HCT116 (cell line): ENCODE results near the gene WDR27. TPM values are rescaled to one million over a fixed set of nuclear protein-coding genes. Genes with fewer than 3 reads are reported as not detected.

Experiments used
- ATAC-seq: fragments of 200-7000 bp; cut with Tn5 transposase; 2 replicates; pipeline ENCODE4 v1.9.1; 2020; ENCODE audit warnings: mild to moderate bottlenecking, moderate library complexity
- BruUV-seq: library from RNA; stranded (reverse); fragments of 400-500 nt; replicated peaks from 2 replicates; lab custom pipeline; 2021; lab: Mats Ljungman, UMichigan
- CTCF ChIA-PET: fragments of 300-600 bp; sonication (Branson Sonifier 250); formaldehyde crosslinking; loops from one replicate; lab custom pipeline; 2021; ENCODE audit warnings: antibody characterized with exemption; lab: Charles Lee
- POLR2A ChIA-PET: fragments of 300-600, 350-600 bp; sonication (Branson Sonifier 250); formaldehyde crosslinking; loops from one replicate; lab custom pipeline; 2021; ENCODE audit warnings: antibody characterized with exemption; lab: Charles Lee
- RAD21 ChIA-PET, 2 experiments: fragments of 300-600 bp; sonication (Branson Sonifier 250); formaldehyde crosslinking; loops; one replicate each; lab custom pipeline; 2023; ENCODE audit warnings: low total read pairs in 2 of 2; ENCODE audit not compliant: uncharacterized antibody in 2 of 2, unreplicated experiment in 2 of 2, low non-redundant PET in 1 of 2; lab: Charles Lee
- DNase-seq: peaks from one replicate; pipeline ENCODE4 v3.0.0-alpha.2; 2010; ENCODE audit warnings: low read depth, low spot score
- H2AFZ ChIP-seq: fragments of 200-600 bp; shearing (Covaris generic), sonication (generic); 2 replicates; pipeline ENCODE4 v1.6.1; 2017; ENCODE audit warnings: low read depth, mixed run types, mixed read lengths, antibody characterized with exemption, low read length; ENCODE audit not compliant: poor library complexity, severe bottlenecking
- H3K27ac ChIP-seq: 2 replicates; pipeline ENCODE4 v1.5.1; 2012; ENCODE audit warnings: low read depth, low read length
- H3K27me3 ChIP-seq: fragments of 200-600 bp; sonication (generic); 2 replicates; pipeline ENCODE4 v1.6.1; 2016; ENCODE audit warnings: mixed run types, low read length, mixed read lengths; ENCODE audit not compliant: insufficient read depth
- H3K36me3 ChIP-seq, 2 experiments: fragments of 200-500 bp in 1 of 2; fragments of 200-600 bp in 1 of 2; sonication (Bioruptor generic) in 1 of 2; sonication (generic) in 1 of 2; 2 replicates each; pipeline versions ENCODE4 v1.5.1 to v1.6.1; 2014 to 2016; ENCODE audit warnings: low read length in 2 of 2, inconsistent platforms in 1 of 2, mixed read lengths in 1 of 2, mixed run types in 1 of 2; ENCODE audit not compliant: insufficient read depth in 2 of 2, control insufficient read depth in 1 of 2
- H3K4me1 ChIP-seq, 2 experiments: fragments of 200-600 bp in 1 of 2; sonication (generic) in 1 of 2; 2 replicates each; pipeline versions ENCODE4 v1.5.1 to v1.6.1; 2012 to 2017; ENCODE audit warnings: low read length in 2 of 2, inconsistent platforms in 1 of 2, mild to moderate bottlenecking in 1 of 2, mixed read lengths in 1 of 2, mixed run types in 1 of 2, moderate library complexity in 1 of 2; ENCODE audit not compliant: insufficient read depth in 2 of 2, control insufficient read depth in 1 of 2
- H3K4me2 ChIP-seq: fragments of 200-600 bp; sonication (generic); 2 replicates; pipeline ENCODE4 v1.6.1; 2017; ENCODE audit warnings: mixed run types, low read length, mixed read lengths
- H3K4me3 ChIP-seq, 2 experiments: fragments of 200-600 bp in 1 of 2; sonication (generic) in 1 of 2; replicated peaks in 1 of 2; 2 replicates each; pipeline ENCODE4 v1.5.1; 2011 to 2016; ENCODE audit warnings: low read length in 2 of 2, control low read depth in 1 of 2, low read depth in 1 of 2, mild to moderate bottlenecking in 1 of 2, mixed read lengths in 1 of 2, mixed run types in 1 of 2
- H3K79me2 ChIP-seq: fragments of 200-600 bp; sonication (generic); 2 replicates; pipeline ENCODE4 v1.6.1; 2017; ENCODE audit warnings: mild to moderate bottlenecking, mixed run types, low read length, moderate library complexity, mixed read lengths; ENCODE audit not compliant: insufficient read depth
- H3K9ac ChIP-seq: fragments of 200-600 bp; sonication (generic); 2 replicates; pipeline ENCODE4 v1.6.1; 2016; ENCODE audit warnings: low read length, mixed read lengths
- H3K9me2 ChIP-seq: fragments of 200-600 bp; sonication (generic), shearing (Covaris generic); 2 replicates; pipeline ENCODE4 v1.6.1; 2017; ENCODE audit warnings: mixed run types, mild to moderate bottlenecking, moderate library complexity; ENCODE audit not compliant: insufficient read depth
- H3K9me3 ChIP-seq, 2 experiments: fragments of 200-500 bp in 1 of 2; fragments of 200-600 bp in 1 of 2; sonication (Bioruptor generic) in 1 of 2; sonication (generic) in 1 of 2; 2 replicates each; pipeline ENCODE4 v1.6.1; 2014 to 2017; ENCODE audit warnings: low read length in 2 of 2, mixed read lengths in 2 of 2, inconsistent platforms in 1 of 2, low read depth in 1 of 2, mild to moderate bottlenecking in 1 of 2, mixed run types in 1 of 2, moderate library complexity in 1 of 2; ENCODE audit not compliant: control insufficient read depth in 1 of 2, insufficient read depth in 1 of 2
- H4K20me1 ChIP-seq: fragments of 200-600 bp; sonication (generic), shearing (Covaris generic); 2 replicates; pipeline ENCODE4 v1.6.1; 2017; ENCODE audit warnings: mixed run types, mild to moderate bottlenecking, moderate library complexity; ENCODE audit not compliant: insufficient read depth
- ATF3 ChIP-seq: IDR thresholded peaks from 2 replicates; pipeline ENCODE4 v1.6.1; 2012
- CEBPB ChIP-seq: IDR thresholded peaks from 2 replicates; pipeline ENCODE4 v1.6.1; 2012; ENCODE audit warnings: low read depth
- EGR1 ChIP-seq: IDR thresholded peaks from 2 replicates; pipeline ENCODE4 v1.6.1; 2012; ENCODE audit warnings: low read depth
- EZH2 ChIP-seq: fragments of 200-600 bp; sonication (generic); IDR thresholded peaks from 2 replicates; pipeline ENCODE4 v1.6.1; 2017; ENCODE audit warnings: antibody characterized with exemption, mixed run types
- EZH2phosphoT487 ChIP-seq: fragments of 200-600 bp; IDR thresholded peaks from 2 replicates; pipeline ENCODE4 v1.6.1; 2018; ENCODE audit warnings: antibody characterized with exemption, borderline replicate concordance
- FOSL1 ChIP-seq: IDR thresholded peaks from 2 replicates; pipeline ENCODE4 v1.6.1; 2012; ENCODE audit warnings: low read depth
- RAD21 ChIP-seq: IDR thresholded peaks from 2 replicates; pipeline ENCODE4 v1.6.1; 2012; ENCODE audit warnings: low read depth, mild to moderate bottlenecking
- REST ChIP-seq: IDR thresholded peaks from 2 replicates; pipeline ENCODE4 v1.6.1; 2012; ENCODE audit warnings: low read depth
- SIN3A ChIP-seq: IDR thresholded peaks from 2 replicates; pipeline ENCODE4 v1.6.1; 2012; ENCODE audit warnings: low read depth
- YY1 ChIP-seq: IDR thresholded peaks from 2 replicates; pipeline ENCODE4 v1.6.1; 2011; ENCODE audit warnings: low read length, low read depth, moderate library complexity, mild to moderate bottlenecking; ENCODE audit not compliant: insufficient replicate concordance; ENCODE audit errors: extremely low read depth
- ZNF274 ChIP-seq: fragments of 200-500 bp; sonication (Bioruptor generic); IDR thresholded peaks from 2 replicates; pipeline ENCODE4 v1.6.1; 2014; ENCODE audit warnings: mild to moderate bottlenecking, low read depth, low read length, inconsistent platforms
- intact Hi-C: fragments of 100-400 bp; cut with micrococcal nuclease; formaldehyde crosslinking; loops from 2 replicates; pipeline ENCODE4 v1.10.0; 2022
- total RNA-seq: library from RNA; stranded (reverse); gene quantifications from one replicate; pipeline ENCODE4 v1.2.1, GENCODE V29; 2021; ENCODE audit not compliant: unreplicated experiment

The WDR27 gene
- total RNA-seq, 1 experiment from 2014 or later: 60.6 TPM

- ChIA-PET POLR2A (no interaction called here), RAD21 (no interaction called here), CTCF (no interaction called here)
- intact Hi-C loops: no loop called here
- H3K4me1 ChIP-seq: no peaks in the 10 kb centered on the region
- TF ChIP-seq REST (no peak), SIN3A (no peak), ATF3 (no peak), YY1 (no peak), RAD21 (no peak), EGR1 (no peak), CEBPB (no peak), FOSL1 (no peak), EZH2phosphoT487 (no peak), EZH2 (no peak), ZNF274 (no peak)
- TF ChIP-seq, all 23 proteins: peak for 0
- no peak overlapping the region for H2AFZ ChIP-seq
- no peaks in the 10 kb centered on the region for H3K27me3 ChIP-seq
- no peak overlapping the region for H3K4me3 ChIP-seq
- H3K9me3 ChIP-seq: no peaks in the 10 kb centered on the region
- H3K9ac ChIP-seq: no peak overlapping the region
- no peaks in the 10 kb centered on the region for H3K9me2 ChIP-seq
- no peak for DNase-seq
- no peak overlapping the region for H3K27ac ChIP-seq
- H3K36me3 ChIP-seq: peaks cover 17 to 18% of the 10 kb centered on the region in 2 experiments; a peak in 3 of 4 replicates
- ATAC-seq: no peak
- H3K4me2 ChIP-seq: no peak overlapping the region
- no peaks in the 10 kb centered on the region for H4K20me1 ChIP-seq
- no peaks in the 10 kb centered on the region for H3K79me2 ChIP-seq
- no TSS peak for BruUV-seq
These were observed 35.4 kb downstream of the WDR27 start for GRCh38 chr6:169666441-169666840.
